H1 (cell line): ENCODE results near the gene FLNA. TPM values are rescaled to one million over a fixed set of nuclear protein-coding genes. Genes with fewer than 3 reads are reported as not detected.

ENCODE experiments used
- CTCF ChIA-PET: fragments of 300-600 bp; sonication (Branson Sonifier 250); formaldehyde crosslinking; loops from one replicate; lab custom pipeline; 2021; ENCODE audit not compliant: partially characterized antibody; lab: Charles Lee
- POLR2A ChIA-PET: fragments of 300-600 bp; sonication (Branson Sonifier 250); formaldehyde crosslinking; loops from one replicate; lab custom pipeline; 2021; ENCODE audit warnings: inconsistent platforms; ENCODE audit not compliant: partially characterized antibody; lab: Charles Lee
- DNase-seq, 2 experiments: peaks; one replicate each; pipeline versions ENCODE4 v3.0.0 to v3.0.0-alpha.2; 2010 to 2022; ENCODE audit warnings: low spot score in 2 of 2, low read depth in 1 of 2, mixed read lengths in 1 of 2
- FAIRE-seq: peaks from 2 replicates; lab custom pipeline; 2011; peaks lifted over from hg19 to GRCh38; lab: Jason Lieb, UNC
- H2AFZ ChIP-seq: 2 replicates; pipeline ENCODE4 v1.8.1; 2012; ENCODE audit warnings: low read length, inconsistent platforms
- H2AK5ac ChIP-seq: 2 replicates; pipeline ENCODE4 v1.6.1; 2013; ENCODE audit warnings: low read depth, low read length
- H2BK120ac ChIP-seq: replicated peaks from 2 replicates; pipeline ENCODE3; 2013; ENCODE audit warnings: low read depth, low read length, inconsistent platforms
- H2BK12ac ChIP-seq: 2 replicates; pipeline ENCODE4 v1.6.1; 2013; ENCODE audit warnings: low read depth, low read length
- H2BK15ac ChIP-seq: 2 replicates; pipeline ENCODE4 v1.6.1; 2013; ENCODE audit warnings: low read length
- H2BK20ac ChIP-seq: 2 replicates; pipeline ENCODE4 v1.6.1; 2013; ENCODE audit warnings: low read length
- H2BK5ac ChIP-seq: 2 replicates; pipeline ENCODE4 v1.6.1; 2013; ENCODE audit warnings: low read depth, low read length
- H3K14ac ChIP-seq: 2 replicates; pipeline ENCODE4 v1.6.1; 2013; ENCODE audit warnings: inconsistent platforms; ENCODE audit not compliant: insufficient read length
- H3K18ac ChIP-seq: 2 replicates; pipeline ENCODE4 v1.6.1; 2013; ENCODE audit warnings: low read length; ENCODE audit errors: extremely low read depth
- H3K23ac ChIP-seq: 2 replicates; pipeline ENCODE4 v1.6.1; 2013; ENCODE audit warnings: inconsistent platforms; ENCODE audit not compliant: insufficient read length
- H3K23me2 ChIP-seq: 2 replicates; pipeline ENCODE4 v1.6.1; 2013; ENCODE audit warnings: low read depth, low read length
- H3K27ac ChIP-seq: 2 replicates; pipeline ENCODE4 v1.6.1; 2011; ENCODE audit warnings: low read depth, low read length, inconsistent platforms
- H3K27me3 ChIP-seq, 4 experiments: replicated peaks in 1 of 4; 1 replicate in 1 of 4; 2 replicates in 3 of 4; pipeline versions ENCODE4 v1.6.1 to v1.8.1; 2011 to 2013; ENCODE audit warnings: low read length in 3 of 4, mild to moderate bottlenecking in 3 of 4, inconsistent platforms in 2 of 4, mixed read lengths in 2 of 4, moderate library complexity in 1 of 4; ENCODE audit not compliant: control insufficient read depth in 3 of 4, insufficient read depth in 3 of 4; ENCODE audit errors: extremely low read depth in 1 of 4
- H3K36me3 ChIP-seq, 4 experiments: 2 replicates each; pipeline versions ENCODE4 v1.6.1 to v1.8.1; 2011 to 2013; ENCODE audit warnings: mild to moderate bottlenecking in 4 of 4, low read length in 3 of 4, moderate library complexity in 2 of 4, control low read depth in 1 of 4, inconsistent platforms in 1 of 4; ENCODE audit not compliant: insufficient read depth in 4 of 4, control insufficient read depth in 2 of 4
- H3K4ac ChIP-seq: replicated peaks from 2 replicates; pipeline ENCODE3; 2013; ENCODE audit warnings: low read length, low read depth, mixed read lengths, inconsistent platforms; ENCODE audit not compliant: insufficient read length
- H3K4me1 ChIP-seq, 4 experiments: replicated peaks in 1 of 4; 1 replicate in 1 of 4; 2 replicates in 3 of 4; pipeline versions ENCODE4 v1.6.1 to v1.8.1; 2011 to 2013; ENCODE audit warnings: low read length in 3 of 4, inconsistent platforms in 2 of 4, mixed read lengths in 1 of 4; ENCODE audit not compliant: insufficient read depth in 4 of 4, control insufficient read depth in 3 of 4
- H3K4me2 ChIP-seq, 2 experiments: 2 replicates each; pipeline versions ENCODE4 v1.6.1 to v1.8.1; 2011 to 2013; ENCODE audit warnings: low read depth in 2 of 2, low read length in 2 of 2, control low read depth in 1 of 2, inconsistent platforms in 1 of 2, mild to moderate bottlenecking in 1 of 2; ENCODE audit not compliant: insufficient read depth in 1 of 2
- H3K4me3 ChIP-seq, 4 experiments: fragments of 200-600, 300-600 bp in 1 of 4; sonication (generic), shearing (Covaris generic), sonication (Bioruptor Twin) in 1 of 4; 2 replicates each; pipeline versions ENCODE4 v1.5.1 to v1.8.1; 2011 to 2016; ENCODE audit warnings: low read length in 4 of 4, low read depth in 3 of 4, control low read depth in 2 of 4, inconsistent platforms in 2 of 4, mild to moderate bottlenecking in 2 of 4, mixed read lengths in 1 of 4, moderate library complexity in 1 of 4; ENCODE audit not compliant: insufficient read depth in 2 of 4; ENCODE audit errors: extremely low read depth in 1 of 4
- H3K56ac ChIP-seq: replicated peaks from 2 replicates; pipeline ENCODE3; 2013; ENCODE audit warnings: low read depth, mild to moderate bottlenecking, mixed read lengths, low read length, inconsistent platforms; ENCODE audit not compliant: insufficient read length
- H3K79me1 ChIP-seq: 2 replicates; pipeline ENCODE4 v1.6.1; 2013; ENCODE audit warnings: low read depth, low read length, control low read depth
- H3K79me2 ChIP-seq, 2 experiments: 2 replicates each; pipeline versions ENCODE4 v1.6.1 to v1.8.1; 2012 to 2013; ENCODE audit warnings: low read length in 2 of 2, mild to moderate bottlenecking in 2 of 2, inconsistent platforms in 1 of 2; ENCODE audit not compliant: insufficient read depth in 2 of 2, control insufficient read depth in 1 of 2
- H3K9ac ChIP-seq, 4 experiments: replicated peaks in 1 of 4; 1 replicate in 1 of 4; 2 replicates in 3 of 4; pipeline versions ENCODE4 v1.6.1 to v1.8.1; 2011 to 2013; ENCODE audit warnings: low read depth in 3 of 4, low read length in 3 of 4, control low read depth in 2 of 4, mild to moderate bottlenecking in 2 of 4, moderate library complexity in 2 of 4, inconsistent platforms in 1 of 4; ENCODE audit errors: extremely low read depth in 1 of 4
- H3K9me3 ChIP-seq, 2 experiments: 2 replicates each; pipeline versions ENCODE4 v1.6.1 to v1.8.1; 2012 to 2013; ENCODE audit warnings: mild to moderate bottlenecking in 2 of 2, moderate library complexity in 2 of 2, control low read depth in 1 of 2, inconsistent platforms in 1 of 2, low read depth in 1 of 2, low read length in 1 of 2, mixed read lengths in 1 of 2; ENCODE audit not compliant: insufficient read depth in 2 of 2
- H4K20me1 ChIP-seq, 2 experiments: replicated peaks in 1 of 2; 2 replicates each; pipeline versions ENCODE3 to v1.8.1; 2011 to 2013; ENCODE audit warnings: inconsistent platforms in 2 of 2, low read length in 2 of 2, mild to moderate bottlenecking in 1 of 2; ENCODE audit not compliant: insufficient read depth in 2 of 2, control insufficient read depth in 1 of 2
- H4K5ac ChIP-seq: 2 replicates; pipeline ENCODE4 v1.6.1; 2013; ENCODE audit warnings: low read length, low read depth, mixed read lengths, inconsistent platforms; ENCODE audit not compliant: insufficient read length
- H4K8ac ChIP-seq: 2 replicates; pipeline ENCODE4 v1.8.0; 2013; ENCODE audit warnings: mild to moderate bottlenecking, moderate library complexity, low read length, inconsistent platforms; ENCODE audit not compliant: insufficient read depth; ENCODE audit errors: extremely low read depth
- H4K91ac ChIP-seq: replicated peaks from 2 replicates; pipeline ENCODE3; 2013; ENCODE audit warnings: low read length, mixed read lengths, inconsistent platforms; ENCODE audit not compliant: insufficient read length
- CBX8 ChIP-seq: fragments of 300-800, 300-1000 bp; sonication (generic); IDR thresholded peaks from 2 replicates; pipeline ENCODE4 v1.7.1; 2016; ENCODE audit warnings: low read depth, low read length, borderline replicate concordance
- CTBP2 ChIP-seq: IDR thresholded peaks from 2 replicates; pipeline ENCODE4 v1.7.0; 2011; ENCODE audit warnings: borderline replicate concordance, mild to moderate bottlenecking, moderate library complexity, mixed read lengths, low read length; ENCODE audit not compliant: insufficient read depth, insufficient read length
- SP4 ChIP-seq: IDR thresholded peaks from 2 replicates; pipeline ENCODE4 v1.6.1; 2012; ENCODE audit warnings: low read length, inconsistent platforms
- SUZ12 ChIP-seq: fragments of 200-600 bp; sonication (generic); IDR thresholded peaks from 2 replicates; pipeline ENCODE4 v1.6.1; 2012; ENCODE audit warnings: mild to moderate bottlenecking, inconsistent platforms, low read length, moderate library complexity, mixed read lengths
- YY1 ChIP-seq: IDR thresholded peaks from 2 replicates; pipeline ENCODE4 v1.6.1; 2011; ENCODE audit warnings: low read depth, mild to moderate bottlenecking, low read length
- WGBS, 2 experiments: shearing (Covaris generic) in 1 of 2; methylation state at CpG; one replicate each; pipeline versions ENCODE4 v1.1.6 to v1.1.7; 2013 to 2015; ENCODE audit warnings: low lambda C conversion rate in 2 of 2, mixed read lengths in 2 of 2, inconsistent platforms in 1 of 2, low coverage in 1 of 2, missing lambda C conversion rate in 1 of 2; ENCODE audit not compliant: insufficient replicate concordance in 2 of 2, insufficient coverage in 1 of 2, insufficient read length in 1 of 2; ENCODE audit errors: extremely low coverage in 1 of 2, missing lambda C conversion rate in 1 of 2; 5-methylcytosine and 5-hydroxymethylcytosine counted together
- polyA plus RNA-seq, 7 experiments: library from polyadenylated mRNA; depleted of rRNA in 3 of 7; stranded (reverse) in 5 of 7; unstranded in 2 of 7; fragments of >200 nt in 5 of 7; fragments of 200-250 nt in 2 of 7; gene quantifications; 1 replicate in 5 of 7; 2 replicates in 1 of 7; 4 replicates in 1 of 7; pipeline versions ENCODE4 v1.2.1 to v1.2.3, GENCODE V29; 2011 to 2013; ENCODE audit warnings: missing spikeins in 2 of 7, mixed read lengths in 2 of 7
- total RNA-seq: library from RNA; stranded (reverse); fragmentation: NEBNext Ultra II Directional; extraction: Animal tissue kit (Norgen Biotek cat#: 25700); gene quantifications from 2 replicates; pipeline ENCODE4 v1.2.1, GENCODE V29; 2021

The FLNA gene
- total and polyA plus RNA-seq, 2 of the 8 experiments (the other 6 are each of a cell fraction or from before 2014, with no cell fraction given) = 315 to 925 TPM

DNA sequence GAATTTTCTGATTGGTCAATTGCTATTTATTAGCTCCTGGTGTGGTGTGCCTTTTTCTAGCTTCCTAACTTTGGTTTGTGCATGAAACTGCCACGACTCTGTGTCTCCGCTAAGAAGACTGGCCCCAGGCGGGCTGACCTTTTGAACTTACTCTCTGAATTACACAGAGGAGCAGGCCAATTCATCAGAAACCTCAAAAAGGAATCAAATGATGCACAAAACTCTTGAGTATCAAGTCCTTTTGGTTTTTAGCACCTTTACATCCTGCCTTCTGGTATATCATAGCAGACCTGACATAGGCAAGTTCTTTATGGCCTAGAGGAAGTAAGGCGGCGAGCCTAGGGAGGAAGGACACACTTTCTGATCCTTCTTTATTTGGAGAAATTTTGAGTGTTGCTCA lies 61.3 kb downstream of the FLNA start:
- no peak overlapping the region for H2BK5ac ChIP-seq
- no peaks in the 10 kb centered on the region for H3K36me3 ChIP-seq
- H3K9me3 ChIP-seq = no peaks in the 10 kb centered on the region
- no peak overlapping the region for H3K14ac ChIP-seq
- H2BK15ac ChIP-seq = no peak overlapping the region
- no peak overlapping the region for H3K4me2 ChIP-seq
- H3K27me3 ChIP-seq = no peaks in the 10 kb centered on the region
- H3K79me2 ChIP-seq = no peaks in the 10 kb centered on the region
- no peaks in the 10 kb centered on the region for H3K4me1 ChIP-seq
- no peak for FAIRE-seq
- H3K79me1 ChIP-seq = no peaks in the 10 kb centered on the region
- WGBS, 2 experiments = 82% methylated on average over 5 of the region's 5 CpGs; no CpG with 5 or more reads in 1 of the 2 experiments
- ChIA-PET CTCF (no interaction called here), POLR2A (no interaction called here)
- no peak overlapping the region for H2AK5ac ChIP-seq
- DNase-seq = no peak
- no peak overlapping the region for H3K56ac ChIP-seq
- TF ChIP-seq YY1 = no peak
- no peak for TF ChIP-seq SUZ12
- TF ChIP-seq CTBP2 = no peak
- no peak for TF ChIP-seq SP4
- no peak for TF ChIP-seq CBX8
- no peak overlapping the region for H4K5ac ChIP-seq
- H4K20me1 ChIP-seq = no peaks in the 10 kb centered on the region
- no peak overlapping the region for H4K8ac ChIP-seq
- H3K4me3 ChIP-seq = no peak overlapping the region
- H2BK120ac ChIP-seq = no peak overlapping the region
- H3K18ac ChIP-seq = no peak overlapping the region
- H2AFZ ChIP-seq = no peak overlapping the region
- H2BK12ac ChIP-seq = no peak overlapping the region
- H3K4ac ChIP-seq = no peak overlapping the region
- no peaks in the 10 kb centered on the region for H3K23me2 ChIP-seq
- H2BK20ac ChIP-seq = no peak overlapping the region
- no peak overlapping the region for H3K27ac ChIP-seq
- no peak overlapping the region for H3K9ac ChIP-seq
- no peak overlapping the region for H3K23ac ChIP-seq
- H4K91ac ChIP-seq = no peak overlapping the region
